H1 (cell line): Measurements from ENCODE around the gene KHDRBS2. TPM values are rescaled to one million over a fixed set of nuclear protein-coding genes. Genes with fewer than 3 reads are reported as not detected.

ENCODE experiments used
- CTCF ChIA-PET: fragments of 300-600 bp; sonication (Branson Sonifier 250); formaldehyde crosslinking; loops from one replicate; lab custom pipeline; 2021; ENCODE audit not compliant: partially characterized antibody; lab: Charles Lee
- POLR2A ChIA-PET: fragments of 300-600 bp; sonication (Branson Sonifier 250); formaldehyde crosslinking; loops from one replicate; lab custom pipeline; 2021; ENCODE audit warnings: inconsistent platforms; ENCODE audit not compliant: partially characterized antibody; lab: Charles Lee
- DNase-seq, 2 experiments: peaks; one replicate each; pipeline versions ENCODE4 v3.0.0 to v3.0.0-alpha.2; 2010 to 2022; ENCODE audit warnings: low spot score in 2 of 2, low read depth in 1 of 2, mixed read lengths in 1 of 2
- FAIRE-seq: peaks from 2 replicates; lab custom pipeline; 2011; peaks lifted over from hg19 to GRCh38; lab: Jason Lieb, UNC
- H2AFZ ChIP-seq: 2 replicates; pipeline ENCODE4 v1.8.1; 2012; ENCODE audit warnings: low read length, inconsistent platforms
- H2AK5ac ChIP-seq: 2 replicates; pipeline ENCODE4 v1.6.1; 2013; ENCODE audit warnings: low read depth, low read length
- H2BK120ac ChIP-seq: replicated peaks from 2 replicates; pipeline ENCODE3; 2013; ENCODE audit warnings: low read depth, low read length, inconsistent platforms
- H2BK12ac ChIP-seq: 2 replicates; pipeline ENCODE4 v1.6.1; 2013; ENCODE audit warnings: low read depth, low read length
- H2BK15ac ChIP-seq: 2 replicates; pipeline ENCODE4 v1.6.1; 2013; ENCODE audit warnings: low read length
- H2BK20ac ChIP-seq: 2 replicates; pipeline ENCODE4 v1.6.1; 2013; ENCODE audit warnings: low read length
- H2BK5ac ChIP-seq: 2 replicates; pipeline ENCODE4 v1.6.1; 2013; ENCODE audit warnings: low read depth, low read length
- H3K14ac ChIP-seq: 2 replicates; pipeline ENCODE4 v1.6.1; 2013; ENCODE audit warnings: inconsistent platforms; ENCODE audit not compliant: insufficient read length
- H3K18ac ChIP-seq: 2 replicates; pipeline ENCODE4 v1.6.1; 2013; ENCODE audit warnings: low read length; ENCODE audit errors: extremely low read depth
- H3K23ac ChIP-seq: 2 replicates; pipeline ENCODE4 v1.6.1; 2013; ENCODE audit warnings: inconsistent platforms; ENCODE audit not compliant: insufficient read length
- H3K23me2 ChIP-seq: 2 replicates; pipeline ENCODE4 v1.6.1; 2013; ENCODE audit warnings: low read depth, low read length
- H3K27ac ChIP-seq: 2 replicates; pipeline ENCODE4 v1.6.1; 2011; ENCODE audit warnings: low read depth, low read length, inconsistent platforms
- H3K27me3 ChIP-seq, 4 experiments: replicated peaks in 1 of 4; 1 replicate in 1 of 4; 2 replicates in 3 of 4; pipeline versions ENCODE4 v1.6.1 to v1.8.1; 2011 to 2013; ENCODE audit warnings: low read length in 3 of 4, mild to moderate bottlenecking in 3 of 4, inconsistent platforms in 2 of 4, mixed read lengths in 2 of 4, moderate library complexity in 1 of 4; ENCODE audit not compliant: control insufficient read depth in 3 of 4, insufficient read depth in 3 of 4; ENCODE audit errors: extremely low read depth in 1 of 4
- H3K36me3 ChIP-seq, 4 experiments: 2 replicates each; pipeline versions ENCODE4 v1.6.1 to v1.8.1; 2011 to 2013; ENCODE audit warnings: mild to moderate bottlenecking in 4 of 4, low read length in 3 of 4, moderate library complexity in 2 of 4, control low read depth in 1 of 4, inconsistent platforms in 1 of 4; ENCODE audit not compliant: insufficient read depth in 4 of 4, control insufficient read depth in 2 of 4
- H3K4ac ChIP-seq: replicated peaks from 2 replicates; pipeline ENCODE3; 2013; ENCODE audit warnings: low read length, low read depth, mixed read lengths, inconsistent platforms; ENCODE audit not compliant: insufficient read length
- H3K4me1 ChIP-seq, 4 experiments: replicated peaks in 1 of 4; 1 replicate in 1 of 4; 2 replicates in 3 of 4; pipeline versions ENCODE4 v1.6.1 to v1.8.1; 2011 to 2013; ENCODE audit warnings: low read length in 3 of 4, inconsistent platforms in 2 of 4, mixed read lengths in 1 of 4; ENCODE audit not compliant: insufficient read depth in 4 of 4, control insufficient read depth in 3 of 4
- H3K4me2 ChIP-seq, 2 experiments: 2 replicates each; pipeline versions ENCODE4 v1.6.1 to v1.8.1; 2011 to 2013; ENCODE audit warnings: low read depth in 2 of 2, low read length in 2 of 2, control low read depth in 1 of 2, inconsistent platforms in 1 of 2, mild to moderate bottlenecking in 1 of 2; ENCODE audit not compliant: insufficient read depth in 1 of 2
- H3K4me3 ChIP-seq, 4 experiments: fragments of 200-600, 300-600 bp in 1 of 4; sonication (generic), shearing (Covaris generic), sonication (Bioruptor Twin) in 1 of 4; 2 replicates each; pipeline versions ENCODE4 v1.5.1 to v1.8.1; 2011 to 2016; ENCODE audit warnings: low read length in 4 of 4, low read depth in 3 of 4, control low read depth in 2 of 4, inconsistent platforms in 2 of 4, mild to moderate bottlenecking in 2 of 4, mixed read lengths in 1 of 4, moderate library complexity in 1 of 4; ENCODE audit not compliant: insufficient read depth in 2 of 4; ENCODE audit errors: extremely low read depth in 1 of 4
- H3K56ac ChIP-seq: replicated peaks from 2 replicates; pipeline ENCODE3; 2013; ENCODE audit warnings: low read depth, mild to moderate bottlenecking, mixed read lengths, low read length, inconsistent platforms; ENCODE audit not compliant: insufficient read length
- H3K79me1 ChIP-seq: 2 replicates; pipeline ENCODE4 v1.6.1; 2013; ENCODE audit warnings: low read depth, low read length, control low read depth
- H3K79me2 ChIP-seq, 2 experiments: 2 replicates each; pipeline versions ENCODE4 v1.6.1 to v1.8.1; 2012 to 2013; ENCODE audit warnings: low read length in 2 of 2, mild to moderate bottlenecking in 2 of 2, inconsistent platforms in 1 of 2; ENCODE audit not compliant: insufficient read depth in 2 of 2, control insufficient read depth in 1 of 2
- H3K9ac ChIP-seq, 4 experiments: replicated peaks in 1 of 4; 1 replicate in 1 of 4; 2 replicates in 3 of 4; pipeline versions ENCODE4 v1.6.1 to v1.8.1; 2011 to 2013; ENCODE audit warnings: low read depth in 3 of 4, low read length in 3 of 4, control low read depth in 2 of 4, mild to moderate bottlenecking in 2 of 4, moderate library complexity in 2 of 4, inconsistent platforms in 1 of 4; ENCODE audit errors: extremely low read depth in 1 of 4
- H3K9me3 ChIP-seq, 2 experiments: 2 replicates each; pipeline versions ENCODE4 v1.6.1 to v1.8.1; 2012 to 2013; ENCODE audit warnings: mild to moderate bottlenecking in 2 of 2, moderate library complexity in 2 of 2, control low read depth in 1 of 2, inconsistent platforms in 1 of 2, low read depth in 1 of 2, low read length in 1 of 2, mixed read lengths in 1 of 2; ENCODE audit not compliant: insufficient read depth in 2 of 2
- H4K20me1 ChIP-seq, 2 experiments: replicated peaks in 1 of 2; 2 replicates each; pipeline versions ENCODE3 to v1.8.1; 2011 to 2013; ENCODE audit warnings: inconsistent platforms in 2 of 2, low read length in 2 of 2, mild to moderate bottlenecking in 1 of 2; ENCODE audit not compliant: insufficient read depth in 2 of 2, control insufficient read depth in 1 of 2
- H4K5ac ChIP-seq: 2 replicates; pipeline ENCODE4 v1.6.1; 2013; ENCODE audit warnings: low read length, low read depth, mixed read lengths, inconsistent platforms; ENCODE audit not compliant: insufficient read length
- H4K8ac ChIP-seq: 2 replicates; pipeline ENCODE4 v1.8.0; 2013; ENCODE audit warnings: mild to moderate bottlenecking, moderate library complexity, low read length, inconsistent platforms; ENCODE audit not compliant: insufficient read depth; ENCODE audit errors: extremely low read depth
- H4K91ac ChIP-seq: replicated peaks from 2 replicates; pipeline ENCODE3; 2013; ENCODE audit warnings: low read length, mixed read lengths, inconsistent platforms; ENCODE audit not compliant: insufficient read length
- ATF3 ChIP-seq: IDR thresholded peaks from 2 replicates; pipeline ENCODE4 v1.6.1; 2011; ENCODE audit warnings: low read depth, mild to moderate bottlenecking, low read length; ENCODE audit not compliant: insufficient read depth
- CBX5 ChIP-seq: fragments of 300-800, 300-1000 bp; sonication (generic); IDR thresholded peaks from 2 replicates; pipeline ENCODE4 v1.7.1; 2016; ENCODE audit warnings: antibody characterized with exemption, low read length, low read depth
- E2F6 ChIP-seq: IDR thresholded peaks from 2 replicates; pipeline ENCODE4 v1.6.1; 2012; ENCODE audit warnings: inconsistent platforms
- EGR1 ChIP-seq: IDR thresholded peaks from 2 replicates; pipeline ENCODE4 v1.6.1; 2011; ENCODE audit warnings: low read depth, low read length, borderline replicate concordance
- EP300 ChIP-seq, 2 experiments: IDR thresholded peaks; 1 replicate in 1 of 2; 2 replicates in 1 of 2; pipeline ENCODE4 v1.6.1; 2011 to 2012; ENCODE audit warnings: low read depth in 2 of 2, low read length in 2 of 2, mild to moderate bottlenecking in 2 of 2, borderline replicate concordance in 1 of 2, inconsistent platforms in 1 of 2, moderate library complexity in 1 of 2
- GABPA ChIP-seq: IDR thresholded peaks from 2 replicates; pipeline ENCODE4 v1.6.1; 2011; ENCODE audit warnings: mild to moderate bottlenecking, low read length, moderate library complexity, borderline replicate concordance; ENCODE audit not compliant: insufficient read depth
- KDM1A ChIP-seq: fragments of 200-600, 300-600 bp; sonication (generic); IDR thresholded peaks from 2 replicates; pipeline ENCODE4 v1.7.1; 2016; ENCODE audit warnings: mild to moderate bottlenecking, low read length, borderline replicate concordance
- KDM4A ChIP-seq: IDR thresholded peaks from one replicate; pipeline ENCODE4 v1.7.1; 2012; ENCODE audit warnings: low read depth, mild to moderate bottlenecking, moderate library complexity, low read length, inconsistent platforms; ENCODE audit not compliant: severe bottlenecking
- POLR2AphosphoS5 ChIP-seq: IDR thresholded peaks from 2 replicates; pipeline ENCODE4 v1.6.1; 2011; ENCODE audit warnings: low read depth, low read length
- SP2 ChIP-seq: IDR thresholded peaks from 2 replicates; pipeline ENCODE4 v1.6.1; 2012; ENCODE audit warnings: mild to moderate bottlenecking, low read length, inconsistent platforms
- TAF7 ChIP-seq: optimal IDR thresholded peaks from 2 replicates; pipeline ENCODE3; 2011; ENCODE audit warnings: low read depth, mild to moderate bottlenecking, inconsistent platforms, low read length, moderate library complexity, borderline replicate concordance
- TBP ChIP-seq: IDR thresholded peaks from 2 replicates; pipeline ENCODE4 v1.6.1; 2011; ENCODE audit warnings: low read depth, low read length, improper control_type of control experiment
- TEAD4 ChIP-seq: IDR thresholded peaks from 2 replicates; pipeline ENCODE4 v1.6.1; 2012; ENCODE audit warnings: low read depth, low read length, inconsistent platforms, mixed read lengths
- polyA plus RNA-seq, 7 experiments: library from polyadenylated mRNA; depleted of rRNA in 3 of 7; stranded (reverse) in 5 of 7; unstranded in 2 of 7; fragments of >200 nt in 5 of 7; fragments of 200-250 nt in 2 of 7; gene quantifications; 1 replicate in 5 of 7; 2 replicates in 1 of 7; 4 replicates in 1 of 7; pipeline versions ENCODE4 v1.2.1 to v1.2.3, GENCODE V29; 2011 to 2013; ENCODE audit warnings: missing spikeins in 2 of 7, mixed read lengths in 2 of 7
- total RNA-seq: library from RNA; stranded (reverse); fragmentation: NEBNext Ultra II Directional; extraction: Animal tissue kit (Norgen Biotek cat#: 25700); gene quantifications from 2 replicates; pipeline ENCODE4 v1.2.1, GENCODE V29; 2021

The KHDRBS2 gene
- total and polyA plus RNA-seq, 2 of the 8 experiments (the other 6 are each of a cell fraction or from before 2014, with no cell fraction given): 5.2 to 7.7 TPM

DNA sequence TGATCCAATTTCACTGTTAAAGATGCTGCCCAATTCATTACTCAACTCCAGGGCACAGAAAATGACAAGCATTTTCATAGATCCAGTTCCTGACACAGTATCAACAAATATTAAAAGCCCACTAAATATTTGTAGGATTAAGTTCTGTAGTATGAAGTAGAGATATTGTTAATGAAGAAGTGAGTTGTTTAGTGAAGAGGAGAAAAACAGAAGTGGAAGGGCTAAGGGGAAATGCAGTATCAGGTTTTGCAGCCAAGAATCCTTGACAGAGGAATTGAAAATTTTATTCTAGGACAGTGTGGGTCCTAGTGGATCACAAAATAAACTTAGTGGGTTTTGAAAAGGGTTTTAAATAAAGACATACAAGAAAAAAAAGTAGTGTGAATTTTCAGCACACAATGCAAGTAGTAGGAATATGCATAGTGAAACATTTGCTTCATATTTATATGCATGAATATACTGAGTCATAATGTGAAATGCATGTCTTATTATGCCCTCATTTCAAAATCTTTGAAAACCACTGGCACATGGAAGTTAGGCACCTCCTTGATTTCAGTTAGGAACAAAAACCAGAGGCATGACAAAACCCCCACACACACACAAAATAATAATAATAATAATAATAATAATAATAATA lies 338.6 kb downstream of the KHDRBS2 start:
- no peak for FAIRE-seq
- Histone ChIP-seq H4K8ac (no peak overlapping the region), H3K9ac (no peak overlapping the region), H3K4me1 (no peaks in the 10 kb centered on the region), H2BK15ac (no peak overlapping the region), H3K14ac (no peak overlapping the region), H2BK20ac (no peak overlapping the region), H3K27me3 (no peaks in the 10 kb centered on the region; a peak in 1 of 7 replicates), H2BK12ac (no peak overlapping the region), H3K9me3 (no peaks in the 10 kb centered on the region), H3K79me2 (no peaks in the 10 kb centered on the region), H3K4me3 (no peak overlapping the region), H2BK5ac (no peak overlapping the region), H3K18ac (no peak overlapping the region), H3K23ac (no peak overlapping the region), H2BK120ac (no peak overlapping the region), H3K56ac (no peak overlapping the region), H3K79me1 (no peaks in the 10 kb centered on the region; the same call in 1 of the 2 replicates), H3K4me2 (no peak overlapping the region), H3K27ac (no peak overlapping the region), H4K91ac (no peak overlapping the region), H3K4ac (no peak overlapping the region), H2AFZ (no peak overlapping the region), H3K36me3 (no peaks in the 10 kb centered on the region), H3K23me2 (no peaks in the 10 kb centered on the region), H4K20me1 (no peaks in the 10 kb centered on the region), H4K5ac (no peak overlapping the region), H2AK5ac (no peak overlapping the region)
- ChIA-PET POLR2A (no interaction called here), CTCF (no interaction called here)
- DNase-seq: no peak
- TF ChIP-seq SP2 (no peak), GABPA (no peak), TAF7 (no peak), POLR2AphosphoS5 (no peak), E2F6 (no peak), KDM1A (no peak), EP300 (IDR thresholded peaks at IDR 0.05; ENCODE audit: borderline replicate concordance in 1 of 2, low read depth in 2 of 2, low read length in 2 of 2) (no peak), CBX5 (no peak), ATF3 (no peak), TBP (no peak), EGR1 (no peak), KDM4A (no peak), TEAD4 (no peak)
